Keratinocyte (primary cell): ENCODE measurements around the gene ILK. TPM values are rescaled to one million over a fixed set of nuclear protein-coding genes. Genes with fewer than 3 reads are reported as not detected.

Experiments used
- DNase-seq: peaks from one replicate; pipeline ENCODE4 v3.0.0-alpha.2; 2011; ENCODE audit warnings: low read depth, missing footprints, low spot score
- FAIRE-seq: peaks from 2 replicates; lab custom pipeline; 2011; peaks lifted over from hg19 to GRCh38; lab: Jason Lieb, UNC
- H2AFZ ChIP-seq: 2 replicates; pipeline ENCODE4 v1.6.0; 2012; ENCODE audit warnings: low read length, control low read depth, inconsistent platforms; ENCODE audit not compliant: control insufficient read depth
- H3K27ac ChIP-seq: 2 replicates; pipeline ENCODE4 v1.5.1; 2011; ENCODE audit warnings: low read length; ENCODE audit not compliant: control insufficient read depth, insufficient read depth
- H3K27me3 ChIP-seq: 3 replicates; pipeline ENCODE4 v1.6.0; 2011; ENCODE audit warnings: low read length; ENCODE audit not compliant: control insufficient read depth, insufficient read depth; ENCODE audit errors: extremely low read depth
- H3K36me3 ChIP-seq, 2 experiments: 2 replicates in 1 of 2; 3 replicates in 1 of 2; pipeline ENCODE4 v1.5.1; 2011; ENCODE audit warnings: low read length in 2 of 2, mild to moderate bottlenecking in 1 of 2; ENCODE audit not compliant: control insufficient read depth in 2 of 2, insufficient read depth in 2 of 2; ENCODE audit errors: extremely low read depth in 1 of 2
- H3K4me1 ChIP-seq: 3 replicates; pipeline ENCODE4 v1.5.1; 2011; ENCODE audit warnings: low read length; ENCODE audit not compliant: control insufficient read depth, insufficient read depth; ENCODE audit errors: extremely low read depth
- H3K4me2 ChIP-seq: 3 replicates; pipeline ENCODE4 v1.6.0; 2011; ENCODE audit warnings: low read depth, low read length; ENCODE audit not compliant: control insufficient read depth, insufficient read depth; ENCODE audit errors: extremely low read depth
- H3K4me3 ChIP-seq, 3 experiments: fragments of 200-600 bp in 1 of 3; sonication (generic) in 1 of 3; 2 replicates in 2 of 3; 3 replicates in 1 of 3; pipeline ENCODE4 v1.5.1; 2011 to 2016; ENCODE audit warnings: low read length in 3 of 3, mild to moderate bottlenecking in 3 of 3, control low read depth in 2 of 3, inconsistent platforms in 1 of 3, low read depth in 1 of 3, mixed read lengths in 1 of 3, mixed run types in 1 of 3, moderate library complexity in 1 of 3; ENCODE audit not compliant: control insufficient read depth in 2 of 3, insufficient read depth in 2 of 3; ENCODE audit errors: extremely low read depth in 1 of 3
- H3K79me2 ChIP-seq: 2 replicates; pipeline ENCODE4 v1.6.0; 2012; ENCODE audit warnings: low read length; ENCODE audit not compliant: control insufficient read depth, insufficient read depth
- H3K9ac ChIP-seq: 3 replicates; pipeline ENCODE4 v1.6.0; 2011; ENCODE audit warnings: low read length; ENCODE audit not compliant: control insufficient read depth, insufficient read depth; ENCODE audit errors: extremely low read depth
- H3K9me1 ChIP-seq: 3 replicates; pipeline ENCODE4 v1.6.0; 2011; ENCODE audit warnings: low read length; ENCODE audit not compliant: control insufficient read depth, insufficient read depth; ENCODE audit errors: extremely low read depth
- H3K9me3 ChIP-seq: 2 replicates; pipeline ENCODE4 v1.5.1; 2012; ENCODE audit warnings: low read depth, low read length; ENCODE audit not compliant: control insufficient read depth
- H4K20me1 ChIP-seq: 3 replicates; pipeline ENCODE4 v1.6.0; 2011; ENCODE audit warnings: low read length; ENCODE audit not compliant: control insufficient read depth, insufficient read depth; ENCODE audit errors: extremely low read depth
- EZH2 ChIP-seq: IDR thresholded peaks from one replicate; pipeline ENCODE4 v1.6.1; 2012; ENCODE audit warnings: inconsistent platforms, mild to moderate bottlenecking, low read length, moderate library complexity
- dilution Hi-C: fragments of 300-500 bp; cut with MboI; formaldehyde crosslinking; loops from one replicate; pipeline ENCODE4 v1.7.0; 2020; ENCODE audit warnings: low sequenced_read_pairs; ENCODE audit not compliant: extremely low pct_ligation_motif_present
- polyA plus RNA-seq, 5 experiments: library from polyadenylated mRNA; depleted of rRNA in 3 of 5; stranded (reverse) in 3 of 5; stranded (forward) in 1 of 5; unstranded in 1 of 5; fragments of >200 nt; gene quantifications; 1 replicate in 1 of 5; 2 replicates in 3 of 5; 3 replicates in 1 of 5; pipeline versions ENCODE4 v1.2.1 to v1.2.3, GENCODE V29; 2011 to 2012; ENCODE audit warnings: missing spikeins in 2 of 5, low read depth in 1 of 5, low replicate concordance in 1 of 5
- TF ChIP-seq, protein P1 (sequence below), 3 experiments: IDR thresholded peaks in 1 of 3; conservative IDR thresholded peaks in 1 of 3; optimal IDR thresholded peaks in 1 of 3; 2 replicates in 2 of 3; 3 replicates in 1 of 3; pipeline versions ENCODE3 to v1.5.1; 2011; ENCODE audit warnings: low read length in 3 of 3, mild to moderate bottlenecking in 3 of 3, moderate library complexity in 2 of 3, control low read depth in 1 of 3, inconsistent platforms in 1 of 3; ENCODE audit not compliant: insufficient read depth in 2 of 3; ENCODE audit errors: extremely low read depth in 1 of 3

ILK gene
- polyA plus RNA-seq, 1 donor (not counting 4 experiments of a cell fraction or from before 2014, with no cell fraction given), result 117 TPM

DNA sequence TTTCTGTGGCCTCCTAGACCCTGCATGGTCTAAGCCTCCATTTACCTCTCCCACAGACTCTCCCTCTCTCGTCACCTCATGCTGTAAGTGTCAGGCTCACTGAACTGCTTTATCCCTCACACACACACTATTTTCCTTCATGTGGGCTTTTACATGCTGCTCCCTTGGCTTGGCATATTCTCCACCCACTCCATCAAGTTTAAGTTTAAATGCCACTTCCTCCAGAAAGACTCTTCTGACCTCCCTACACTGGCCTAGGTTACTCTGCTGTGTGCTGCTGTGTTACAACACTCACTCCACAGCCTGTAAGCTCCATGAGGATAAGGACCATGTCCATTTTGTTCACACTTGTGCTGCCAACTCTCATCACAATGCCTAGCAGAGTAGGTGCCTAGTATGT lies 49.5 kb downstream of the ILK start:
- H3K4me1 ChIP-seq, result no peaks in the 10 kb centered on the region
- H3K4me3 ChIP-seq, result no peak overlapping the region
- H3K9me3 ChIP-seq, result no peaks in the 10 kb centered on the region
- H4K20me1 ChIP-seq, result no peaks in the 10 kb centered on the region
- FAIRE-seq (no peak), DNase-seq (no peak)
- H3K4me2 ChIP-seq, result no peak overlapping the region
- H3K27me3 ChIP-seq, result peaks cover 63% of the 10 kb centered on the region
- no peaks in the 10 kb centered on the region for H3K9me1 ChIP-seq
- no peaks in the 10 kb centered on the region for H3K79me2 ChIP-seq
- H3K27ac ChIP-seq, result no peak overlapping the region
- dilution Hi-C loops, result no loop called here
- H3K36me3 ChIP-seq, result no peaks in the 10 kb centered on the region
- no peak overlapping the region for H2AFZ ChIP-seq
- TF ChIP-seq EZH2, result no peak
- TF ChIP-seq, protein P1, sequence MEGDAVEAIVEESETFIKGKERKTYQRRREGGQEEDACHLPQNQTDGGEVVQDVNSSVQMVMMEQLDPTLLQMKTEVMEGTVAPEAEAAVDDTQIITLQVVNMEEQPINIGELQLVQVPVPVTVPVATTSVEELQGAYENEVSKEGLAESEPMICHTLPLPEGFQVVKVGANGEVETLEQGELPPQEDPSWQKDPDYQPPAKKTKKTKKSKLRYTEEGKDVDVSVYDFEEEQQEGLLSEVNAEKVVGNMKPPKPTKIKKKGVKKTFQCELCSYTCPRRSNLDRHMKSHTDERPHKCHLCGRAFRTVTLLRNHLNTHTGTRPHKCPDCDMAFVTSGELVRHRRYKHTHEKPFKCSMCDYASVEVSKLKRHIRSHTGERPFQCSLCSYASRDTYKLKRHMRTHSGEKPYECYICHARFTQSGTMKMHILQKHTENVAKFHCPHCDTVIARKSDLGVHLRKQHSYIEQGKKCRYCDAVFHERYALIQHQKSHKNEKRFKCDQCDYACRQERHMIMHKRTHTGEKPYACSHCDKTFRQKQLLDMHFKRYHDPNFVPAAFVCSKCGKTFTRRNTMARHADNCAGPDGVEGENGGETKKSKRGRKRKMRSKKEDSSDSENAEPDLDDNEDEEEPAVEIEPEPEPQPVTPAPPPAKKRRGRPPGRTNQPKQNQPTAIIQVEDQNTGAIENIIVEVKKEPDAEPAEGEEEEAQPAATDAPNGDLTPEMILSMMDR (optimal IDR thresholded peaks at IDR 0.05 in 1 of 3, IDR thresholded peaks at IDR 0.05 in 1 of 3, conservative IDR thresholded peaks at IDR 0.05 in 1 of 3; ENCODE audit: extremely low read depth in 1 of 3, insufficient read depth in 2 of 3, low read length in 3 of 3), result no peak
- H3K9ac ChIP-seq, result no peak overlapping the region

DNA sequence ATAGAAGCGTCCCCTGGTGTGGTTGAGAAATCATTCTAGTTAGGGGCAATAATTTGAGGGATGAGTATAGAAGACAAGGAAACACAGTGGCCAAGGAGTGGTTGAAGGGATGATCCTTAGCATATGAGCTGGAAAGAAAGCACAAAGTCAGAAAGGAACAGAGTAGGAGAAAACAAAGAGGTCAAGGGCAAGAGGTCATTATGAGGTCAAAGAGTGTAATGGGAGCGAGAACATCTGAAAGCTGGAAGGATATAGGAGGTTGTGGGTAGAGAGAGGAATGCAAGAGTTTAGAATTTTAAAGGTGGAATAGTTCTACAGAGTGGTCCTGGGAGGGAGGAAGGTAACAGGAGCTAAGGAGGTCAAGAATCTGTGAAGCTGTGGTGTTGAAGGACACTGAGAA lies 50.1 kb downstream of the ILK start:
- H3K9me1 ChIP-seq, result no peaks in the 10 kb centered on the region
- no peaks in the 10 kb centered on the region for H3K9me3 ChIP-seq
- H4K20me1 ChIP-seq, result no peaks in the 10 kb centered on the region
- no peak overlapping the region for H3K27ac ChIP-seq
- H3K4me2 ChIP-seq, result no peak overlapping the region
- H3K79me2 ChIP-seq, result no peaks in the 10 kb centered on the region
- no peaks in the 10 kb centered on the region for H3K4me1 ChIP-seq
- H3K36me3 ChIP-seq, result no peaks in the 10 kb centered on the region
- H2AFZ ChIP-seq, result no peak overlapping the region
- no peak overlapping the region for H3K4me3 ChIP-seq
- DNase-seq (no peak), FAIRE-seq (no peak)
- dilution Hi-C loops, result no loop called here
- peaks cover 63% of the 10 kb centered on the region for H3K27me3 ChIP-seq
- no peak overlapping the region for H3K9ac ChIP-seq
- TF ChIP-seq EZH2, result no peak
- TF ChIP-seq, protein P1 (optimal IDR thresholded peaks at IDR 0.05 in 1 of 3, IDR thresholded peaks at IDR 0.05 in 1 of 3, conservative IDR thresholded peaks at IDR 0.05 in 1 of 3; ENCODE audit: extremely low read depth in 1 of 3, insufficient read depth in 2 of 3, low read length in 3 of 3), result no peak
